ENCODE measurements around the gene CIAO3. TPM values are rescaled to one million over a fixed set of nuclear protein-coding genes. Genes with fewer than 3 reads are reported as not detected.

CIAO3 gene
- total RNA-seq, 1 donor from 2014 or later = 46.0 TPM

- TF ChIP-seq, protein P1, sequence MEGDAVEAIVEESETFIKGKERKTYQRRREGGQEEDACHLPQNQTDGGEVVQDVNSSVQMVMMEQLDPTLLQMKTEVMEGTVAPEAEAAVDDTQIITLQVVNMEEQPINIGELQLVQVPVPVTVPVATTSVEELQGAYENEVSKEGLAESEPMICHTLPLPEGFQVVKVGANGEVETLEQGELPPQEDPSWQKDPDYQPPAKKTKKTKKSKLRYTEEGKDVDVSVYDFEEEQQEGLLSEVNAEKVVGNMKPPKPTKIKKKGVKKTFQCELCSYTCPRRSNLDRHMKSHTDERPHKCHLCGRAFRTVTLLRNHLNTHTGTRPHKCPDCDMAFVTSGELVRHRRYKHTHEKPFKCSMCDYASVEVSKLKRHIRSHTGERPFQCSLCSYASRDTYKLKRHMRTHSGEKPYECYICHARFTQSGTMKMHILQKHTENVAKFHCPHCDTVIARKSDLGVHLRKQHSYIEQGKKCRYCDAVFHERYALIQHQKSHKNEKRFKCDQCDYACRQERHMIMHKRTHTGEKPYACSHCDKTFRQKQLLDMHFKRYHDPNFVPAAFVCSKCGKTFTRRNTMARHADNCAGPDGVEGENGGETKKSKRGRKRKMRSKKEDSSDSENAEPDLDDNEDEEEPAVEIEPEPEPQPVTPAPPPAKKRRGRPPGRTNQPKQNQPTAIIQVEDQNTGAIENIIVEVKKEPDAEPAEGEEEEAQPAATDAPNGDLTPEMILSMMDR (IDR thresholded peaks at IDR 0.05; ENCODE audit: unreplicated experiment) = no peak
- Mint-ChIP-seq H3K4me1 (no peaks in the 10 kb centered on the region), H3K27ac (no peak overlapping the region), H3K36me3 (peaks cover 1% of the 10 kb centered on the region), H3K27me3 (ENCODE audit: low read depth) (peaks cover 18% of the 10 kb centered on the region), H3K9me3 (no peaks in the 10 kb centered on the region), H3K4me3 (no peak overlapping the region)
- DNase-seq (ENCODE audit: low spot score in 2 of 2, unreplicated experiment in 2 of 2) = no peak
Measured at GRCh38 chr16:728890-729744, 11.7 kb downstream of the CIAO3 start.

- peaks cover 1% of the 10 kb centered on the region for H3K36me3 Mint-ChIP-seq
- peak in 1 of 2 experiments; percentile 58 for DNase-seq (ENCODE audit: low spot score in 2 of 2, unreplicated experiment in 2 of 2)
- peak overlapping the region; percentile 53 for H3K4me3 Mint-ChIP-seq
- TF ChIP-seq, protein P1 (IDR thresholded peaks at IDR 0.05; ENCODE audit: unreplicated experiment) = no peak
- no peak overlapping the region for H3K27ac Mint-ChIP-seq
- H3K27me3 Mint-ChIP-seq (ENCODE audit: low read depth) = peaks cover 18% of the 10 kb centered on the region
- no peaks in the 10 kb centered on the region for H3K9me3 Mint-ChIP-seq
- H3K4me1 Mint-ChIP-seq = no peaks in the 10 kb centered on the region
Measured at GRCh38 chr16:728131-728889, 12.5 kb downstream of the CIAO3 start.

DNA sequence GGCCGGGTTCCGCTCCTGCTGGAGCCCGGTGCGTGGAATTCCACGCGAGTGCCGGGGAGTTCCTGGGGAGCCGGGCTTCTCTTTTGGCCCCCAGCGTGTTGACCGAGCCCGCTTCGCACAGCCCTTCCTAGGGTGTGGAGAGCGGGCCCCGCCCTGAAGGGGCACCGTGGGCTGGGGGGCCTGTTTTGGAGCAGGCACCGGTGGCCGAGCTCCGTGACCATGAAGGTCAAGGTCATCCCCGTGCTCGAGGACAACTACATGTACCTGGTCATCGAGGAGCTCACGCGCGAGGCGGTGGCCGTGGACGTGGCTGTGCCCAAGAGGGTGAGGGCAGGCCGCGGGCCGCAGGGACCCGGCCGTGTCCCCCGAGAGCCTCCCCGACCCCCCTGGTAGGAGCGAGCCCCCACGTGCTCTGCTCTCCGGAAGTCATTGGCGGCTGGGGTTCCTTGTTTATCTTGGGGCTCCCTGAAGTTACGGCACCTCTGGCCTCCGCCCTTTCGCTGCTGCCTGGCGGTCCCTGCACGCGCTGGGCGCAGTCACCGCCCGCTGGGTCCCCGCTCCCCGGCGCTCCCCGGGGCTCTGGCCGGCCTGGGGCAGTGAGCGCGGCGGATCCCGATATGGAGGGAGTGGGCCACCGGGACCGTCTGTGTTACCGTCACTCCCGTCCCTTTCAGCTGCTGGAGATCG, 13.4 kb downstream of the CIAO3 start:
- no peaks in the 10 kb centered on the region for H3K4me1 Mint-ChIP-seq
- DNase-seq (ENCODE audit: low spot score in 2 of 2, unreplicated experiment in 2 of 2) = no peak
- H3K4me3 Mint-ChIP-seq = peak overlapping the region; percentile 20
- H3K36me3 Mint-ChIP-seq = no peaks in the 10 kb centered on the region
- TF ChIP-seq, protein P1 (IDR thresholded peaks at IDR 0.05; ENCODE audit: unreplicated experiment) = no peak
- H3K27me3 Mint-ChIP-seq (ENCODE audit: low read depth) = peaks cover 18% of the 10 kb centered on the region
- H3K9me3 Mint-ChIP-seq = no peaks in the 10 kb centered on the region
- H3K27ac Mint-ChIP-seq = no peak overlapping the region

- Mint-ChIP-seq H3K27me3 (ENCODE audit: low read depth) (peaks cover 18% of the 10 kb centered on the region), H3K27ac (no peak within 1 kb of the TSS), H3K9me3 (no peaks in the 10 kb centered on the region), H3K36me3 (no peaks in the 10 kb centered on the region), H3K4me3 (peak within 1 kb of the TSS; percentile 60), H3K4me1 (no peaks in the 10 kb centered on the region)
- TF ChIP-seq, protein P1 (IDR thresholded peaks at IDR 0.05; ENCODE audit: unreplicated experiment) = no peak
- no peak for DNase-seq (ENCODE audit: low spot score in 2 of 2, unreplicated experiment in 2 of 2)
Measured at GRCh38 chr16:726438-727290, 14.1 kb downstream of the CIAO3 start, which contains the start of the genes CCDC78 and HAGHL. Gene CCDC78 (minus strand): TSS chr16:726443. CDS start chr16:726367, 76 bp downstream. Gene HAGHL (plus strand): TSS chr16:727106. CDS start chr16:727510, 404 bp downstream.

DNA sequence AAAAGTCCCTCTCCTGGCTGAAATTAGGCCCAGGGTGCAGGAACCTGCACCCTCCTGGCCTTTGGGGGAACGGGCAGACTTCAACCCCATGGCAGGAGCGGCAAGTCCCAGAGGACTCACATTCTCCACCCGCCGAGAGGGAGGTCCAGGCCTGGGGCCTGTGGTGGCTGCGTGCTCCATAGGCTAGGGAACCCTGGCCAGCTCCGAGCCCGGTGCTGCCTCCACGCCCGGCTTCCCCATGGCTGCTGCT, 14.7 kb downstream of the CIAO3 start:
- Mint-ChIP-seq H3K9me3 (no peaks in the 10 kb centered on the region), H3K36me3 (no peaks in the 10 kb centered on the region), H3K27me3 (ENCODE audit: low read depth) (peaks cover 18% of the 10 kb centered on the region), H3K27ac (no peak overlapping the region), H3K4me3 (peak overlapping the region; percentile 60), H3K4me1 (no peaks in the 10 kb centered on the region)
- no peak for DNase-seq (ENCODE audit: low spot score in 2 of 2, unreplicated experiment in 2 of 2)
- TF ChIP-seq, protein P1 (IDR thresholded peaks at IDR 0.05; ENCODE audit: unreplicated experiment) = no peak

Measured in mesothelial cell of epicardium (in vitro differentiated cells).